ENCODE results near the gene RASL12.

GRCh38 chr15:65072027-65072426 is 4.2 kb upstream of the RASL12 start:
- no peak for TF ChIP-seq CTCF (IDR thresholded peaks at IDR 0.05; ENCODE audit: insufficient read depth, low read length)
- no peak for TF ChIP-seq REST (IDR thresholded peaks at IDR 0.05; ENCODE audit: insufficient replicate concordance, low read depth)
- no peak for TF ChIP-seq POLR2AphosphoS5 (IDR thresholded peaks at IDR 0.05; ENCODE audit: low read depth)
- TF ChIP-seq GABPA (IDR thresholded peaks at IDR 0.05; ENCODE audit: low read depth), result no peak
- TF ChIP-seq SPI1 (IDR thresholded peaks at IDR 0.05; ENCODE audit: borderline replicate concordance, low read depth), result no peak
